Measurements from ENCODE around the gene SPTBN1.

Gene SPTBN1

DNA sequence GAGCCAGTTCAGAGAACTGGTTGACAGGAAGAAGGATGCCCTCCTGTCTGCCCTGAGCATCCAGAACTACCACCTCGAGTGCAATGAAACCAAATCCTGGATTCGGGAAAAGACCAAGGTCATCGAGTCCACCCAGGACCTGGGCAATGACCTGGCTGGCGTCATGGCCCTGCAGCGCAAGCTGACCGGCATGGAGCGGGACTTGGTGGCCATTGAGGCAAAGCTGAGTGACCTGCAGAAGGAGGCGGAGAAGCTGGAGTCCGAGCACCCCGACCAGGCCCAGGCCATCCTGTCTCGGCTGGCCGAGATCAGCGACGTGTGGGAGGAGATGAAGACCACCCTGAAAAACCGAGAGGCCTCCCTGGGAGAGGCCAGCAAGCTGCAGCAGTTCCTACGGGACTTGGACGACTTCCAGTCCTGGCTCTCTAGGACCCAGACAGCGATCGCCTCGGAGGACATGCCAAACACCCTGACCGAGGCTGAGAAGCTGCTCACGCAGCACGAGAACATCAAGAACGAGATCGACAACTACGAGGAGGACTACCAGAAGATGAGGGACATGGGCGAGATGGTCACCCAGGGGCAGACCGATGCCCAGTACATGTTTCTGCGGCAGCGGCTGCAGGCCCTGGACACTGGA, 174.9 kb downstream of the SPTBN1 start:
- H3K4me3 ChIP-seq, result no peak overlapping the region
- H3K9me3 ChIP-seq, result no peaks in the 10 kb centered on the region
- DNase-seq, result no peak
- peak overlapping the region in 1 of 2 donors; percentile 26 for H3K27ac ChIP-seq
- TF ChIP-seq, protein P1, sequence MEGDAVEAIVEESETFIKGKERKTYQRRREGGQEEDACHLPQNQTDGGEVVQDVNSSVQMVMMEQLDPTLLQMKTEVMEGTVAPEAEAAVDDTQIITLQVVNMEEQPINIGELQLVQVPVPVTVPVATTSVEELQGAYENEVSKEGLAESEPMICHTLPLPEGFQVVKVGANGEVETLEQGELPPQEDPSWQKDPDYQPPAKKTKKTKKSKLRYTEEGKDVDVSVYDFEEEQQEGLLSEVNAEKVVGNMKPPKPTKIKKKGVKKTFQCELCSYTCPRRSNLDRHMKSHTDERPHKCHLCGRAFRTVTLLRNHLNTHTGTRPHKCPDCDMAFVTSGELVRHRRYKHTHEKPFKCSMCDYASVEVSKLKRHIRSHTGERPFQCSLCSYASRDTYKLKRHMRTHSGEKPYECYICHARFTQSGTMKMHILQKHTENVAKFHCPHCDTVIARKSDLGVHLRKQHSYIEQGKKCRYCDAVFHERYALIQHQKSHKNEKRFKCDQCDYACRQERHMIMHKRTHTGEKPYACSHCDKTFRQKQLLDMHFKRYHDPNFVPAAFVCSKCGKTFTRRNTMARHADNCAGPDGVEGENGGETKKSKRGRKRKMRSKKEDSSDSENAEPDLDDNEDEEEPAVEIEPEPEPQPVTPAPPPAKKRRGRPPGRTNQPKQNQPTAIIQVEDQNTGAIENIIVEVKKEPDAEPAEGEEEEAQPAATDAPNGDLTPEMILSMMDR (IDR thresholded peaks at IDR 0.05), result no peak
- H3K36me3 ChIP-seq, result peaks cover 61 to 88% (median 76%) of the 10 kb centered on the region in 3 donors
- intact Hi-C loops (cut with DNase I; ENCODE audit: low total_unique reads), result no loop called here
- H3K27me3 ChIP-seq, result no peaks in the 10 kb centered on the region
- H3K4me1 ChIP-seq, result peaks cover 0 to 34% (median 13%) of the 10 kb centered on the region in 4 donors

DNA sequence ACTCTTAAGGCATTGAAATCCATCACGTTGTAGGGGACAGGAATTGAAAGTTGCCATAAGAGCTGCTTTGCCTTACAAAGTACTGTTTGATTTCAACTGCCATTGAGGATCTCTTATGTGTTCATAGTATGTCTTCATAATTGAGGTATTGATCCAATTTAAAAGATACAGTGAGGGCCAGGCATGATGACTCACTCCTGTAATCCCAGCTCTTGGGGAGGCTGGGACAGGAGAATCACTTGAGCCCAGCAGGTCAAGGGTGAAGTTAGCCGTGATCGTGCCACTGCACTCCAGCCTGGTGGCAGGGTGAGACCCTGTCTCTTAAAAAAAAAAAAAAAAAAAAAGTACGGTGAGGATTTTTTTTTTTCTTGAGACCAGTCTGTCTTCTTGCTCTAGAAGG, 175.6 kb downstream of the SPTBN1 start:
- TF ChIP-seq, protein P1 (IDR thresholded peaks at IDR 0.05), result no peak
- Histone ChIP-seq H3K4me1 (peaks cover 0 to 41% (median 20%) of the 10 kb centered on the region in 4 donors), H3K9me3 (no peaks in the 10 kb centered on the region), H3K27ac (peak overlapping the region in 1 of 2 donors; percentile 26), H3K36me3 (peaks cover 53 to 80% (median 69%) of the 10 kb centered on the region in 3 donors), H3K27me3 (no peaks in the 10 kb centered on the region), H3K4me3 (no peak overlapping the region)
- no peak for DNase-seq
- intact Hi-C loops (cut with DNase I; ENCODE audit: low total_unique reads), result no loop called here

DNA sequence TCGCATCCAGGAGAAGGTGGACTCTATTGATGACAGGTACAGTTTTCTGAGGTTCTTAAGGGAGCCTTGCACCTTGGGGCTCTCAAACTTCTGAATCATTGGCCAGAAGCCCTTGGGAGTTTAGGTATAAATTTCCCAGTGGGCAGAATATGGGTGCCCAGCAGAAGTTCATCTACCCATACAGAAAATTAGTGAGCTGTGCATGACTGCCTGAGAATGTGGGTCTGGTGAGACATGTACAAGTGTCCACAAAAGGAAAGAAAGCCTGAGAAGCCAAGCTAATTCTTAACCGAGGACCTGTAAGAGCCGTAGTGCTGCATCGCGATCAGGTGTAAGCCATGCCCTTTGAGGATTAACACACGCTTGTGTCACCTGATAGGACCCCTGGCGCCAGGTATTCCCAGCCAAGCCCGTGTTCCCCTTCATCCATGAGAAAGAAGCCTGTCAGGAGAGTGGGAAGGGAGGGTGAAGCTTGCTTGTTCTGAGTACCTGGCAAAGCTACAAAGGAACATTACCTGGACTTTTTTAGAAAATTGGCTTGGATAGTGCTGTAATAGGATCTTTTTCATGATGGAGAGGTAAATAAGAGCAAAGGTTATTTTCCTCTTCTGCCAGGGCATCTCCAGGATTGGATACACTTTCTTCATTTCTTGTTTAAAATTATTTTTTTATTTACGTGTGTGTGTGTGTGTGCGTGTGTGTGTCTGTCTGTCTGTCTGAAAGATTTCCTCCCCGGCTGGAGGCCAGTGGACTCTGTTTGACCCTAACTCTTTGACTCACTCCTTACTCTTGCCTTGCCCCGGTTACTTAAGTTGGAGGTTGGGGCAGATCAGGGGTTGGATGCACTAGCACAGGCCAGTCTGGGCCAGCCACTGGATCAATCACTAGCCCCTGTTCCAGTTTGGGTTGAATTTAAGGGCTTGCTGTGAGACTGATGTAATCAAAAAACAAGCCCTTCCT, 176.9 kb downstream of the SPTBN1 start:
- Histone ChIP-seq H3K4me3 (no peak overlapping the region), H3K36me3 (peaks cover 55 to 72% (median 61%) of the 10 kb centered on the region in 3 donors), H3K27ac (peak overlapping the region in 1 of 2 donors; percentile 21), H3K4me1 (peaks cover 0 to 45% (median 22%) of the 10 kb centered on the region in 4 donors), H3K27me3 (no peaks in the 10 kb centered on the region), H3K9me3 (no peaks in the 10 kb centered on the region)
- TF ChIP-seq, protein P1 (IDR thresholded peaks at IDR 0.05), result no peak
- peak in 1 of 2 donors; percentile 56 for DNase-seq
- intact Hi-C loops (cut with DNase I; ENCODE audit: low total_unique reads), result no loop called here

DNA sequence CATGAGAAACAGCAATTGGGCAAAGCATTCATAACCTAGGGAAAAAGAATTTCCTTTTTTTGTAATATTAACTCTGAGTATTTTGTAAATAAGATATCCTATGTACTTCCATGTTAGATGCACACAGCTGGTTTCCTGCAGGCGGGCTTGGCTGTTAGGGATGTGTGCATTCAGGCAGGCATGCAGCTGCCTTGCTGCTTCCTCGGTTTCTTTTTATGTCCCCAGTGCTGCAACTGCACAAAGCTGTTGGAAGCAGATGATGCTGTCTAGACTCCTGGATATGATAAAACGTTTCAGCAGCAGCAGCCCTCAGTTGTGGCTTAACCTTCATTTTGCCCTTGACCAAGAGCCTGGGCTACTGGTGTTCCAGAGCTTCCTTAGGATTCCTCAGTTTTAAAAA, 177.9 kb downstream of the SPTBN1 start:
- peaks cover 0 to 45% (median 23%) of the 10 kb centered on the region in 4 donors for H3K4me1 ChIP-seq
- no peaks in the 10 kb centered on the region for H3K27me3 ChIP-seq
- intact Hi-C loops (cut with DNase I; ENCODE audit: low total_unique reads), result no loop called here
- H3K9me3 ChIP-seq, result no peaks in the 10 kb centered on the region
- TF ChIP-seq, protein P1 (IDR thresholded peaks at IDR 0.05), result no peak
- no peak for DNase-seq
- peaks cover 55 to 72% (median 61%) of the 10 kb centered on the region in 3 donors for H3K36me3 ChIP-seq
- H3K27ac ChIP-seq, result peak overlapping the region; percentile 28 to 49
- H3K4me3 ChIP-seq, result no peak overlapping the region

DNA sequence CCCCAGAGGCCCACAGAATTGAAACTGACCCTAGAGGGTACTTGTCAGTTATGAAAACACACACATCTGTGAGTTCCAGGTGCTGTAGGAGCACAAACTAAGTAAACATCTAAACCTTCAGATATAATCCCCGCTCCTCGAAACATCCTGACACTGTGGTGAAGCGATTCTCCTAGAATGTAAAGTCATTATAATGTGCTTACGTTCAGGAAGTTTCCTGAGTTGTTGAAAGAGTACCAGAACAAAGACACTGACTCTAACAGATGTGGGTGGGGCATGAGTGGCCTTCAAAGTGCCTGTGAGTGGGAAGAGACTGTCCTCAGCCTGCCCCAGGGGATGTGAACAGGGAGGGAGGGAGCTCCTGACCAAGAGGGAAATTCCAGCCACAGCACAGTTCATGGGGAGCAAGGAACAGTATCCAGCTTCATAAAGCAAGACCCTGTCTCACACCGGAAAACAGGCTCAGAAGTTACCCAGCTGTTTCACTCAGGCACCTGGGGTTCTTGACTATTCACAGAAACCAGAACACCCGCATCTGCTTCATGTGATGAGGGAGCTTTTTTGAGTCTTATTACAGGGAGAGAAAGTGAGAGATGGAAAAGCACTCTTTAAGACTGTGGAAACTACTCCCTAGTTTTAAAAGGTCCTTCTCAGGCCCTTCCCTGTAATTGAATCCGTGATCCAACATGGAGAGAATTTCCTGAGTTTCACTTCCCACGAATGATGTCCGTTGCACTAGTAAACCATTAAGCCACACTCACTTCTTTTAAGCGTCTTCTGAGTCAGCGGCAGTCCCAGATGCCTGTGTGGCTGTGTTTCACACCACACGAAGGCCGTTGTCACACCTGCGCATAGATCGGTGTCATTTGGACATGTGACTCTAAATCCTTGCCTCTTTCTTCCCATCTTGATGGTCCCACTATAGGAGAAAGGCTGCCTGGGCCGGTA, 178.7 kb downstream of the SPTBN1 start:
- peaks cover 0 to 45% (median 25%) of the 10 kb centered on the region in 4 donors for H3K4me1 ChIP-seq
- intact Hi-C loops (cut with DNase I; ENCODE audit: low total_unique reads), result no loop called here
- no peaks in the 10 kb centered on the region for H3K9me3 ChIP-seq
- DNase-seq, result peak in 1 of 2 donors; percentile 61
- H3K4me3 ChIP-seq, result peak overlapping the region in 1 of 2 donors; percentile 11
- peaks cover 48 to 68% (median 61%) of the 10 kb centered on the region in 3 donors for H3K36me3 ChIP-seq
- H3K27ac ChIP-seq, result peak overlapping the region; percentile 28 to 49
- TF ChIP-seq, protein P1 (IDR thresholded peaks at IDR 0.05), result no peak
- no peaks in the 10 kb centered on the region for H3K27me3 ChIP-seq

All from tibial artery (tissue), 4 donors.